Smooth muscle cell of trachea (primary cell): ENCODE measurements around the gene ZFAND6. TPM values are rescaled to one million over a fixed set of nuclear protein-coding genes. Genes with fewer than 3 reads are reported as not detected.

Experiments
- total RNA-seq: library from RNA; depleted of rRNA; stranded (reverse); fragments of >200 nt; gene quantifications from 2 replicates; pipeline ENCODE4 v1.2.1, GENCODE V29; 2014

Gene ZFAND6
- 114 and 149 TPM in 2 replicates for total RNA-seq

GRCh38 chr15:80058851-80059785 lies at the start of gene ZFAND6:
TSS of gene ZFAND6 (plus strand) at chr15:80059676. CDS start at chr15:80120345, 60,669 bp downstream.

GRCh38 chr15:80152896-80153876 lies 93.7 kb downstream of the ZFAND6 start, which contains the start of gene FAH:
TSS of gene FAH (plus strand) at chr15:80152999. CDS start at chr15:80153055, 56 bp downstream.

Other genes with a start within 250 kb of the ZFAND6 start
- gene MTHFS, start 162.7 kb upstream of the ZFAND6 start, total RNA-seq: 14.9 and 15.6 TPM in 2 replicates
- gene BCL2A1, start 88.5 kb upstream of the ZFAND6 start, total RNA-seq: 6.5 and 11.4 TPM in 2 replicates
- gene FAH, start 93.3 kb downstream of the ZFAND6 start, total RNA-seq: 55.7 and 68.1 TPM in 2 replicates
- under 0.01 TPM in 1 of 2 replicates, not detected in the other for gene CTXND1, start 192.5 kb downstream of the ZFAND6 start, total RNA-seq